ENCODE results near the gene COPS8. TPM values are rescaled to one million over a fixed set of nuclear protein-coding genes. Genes with fewer than 3 reads are reported as not detected.

COPS8 gene
- 14.3 TPM for total RNA-seq

GRCh38 chr2:237085248-237086221, at the start of gene COPS8:
TSS of gene COPS8 (plus strand) at chr2:237085889. CDS start at chr2:237085965, 76 bp downstream.
- ATAC-seq (peak; percentile 98), DNase-seq (ENCODE audit: low spot score) (peak; percentile 97)

GRCh38 chr2:237039301-237040031, 46.2 kb upstream of the COPS8 start:
- no peak for ATAC-seq
- DNase-seq (ENCODE audit: low spot score): no peak

- no peak for ATAC-seq
- DNase-seq (ENCODE audit: low spot score): no peak
Observed at GRCh38 chr2:237041231-237041630, 44.5 kb upstream of the COPS8 start.

GRCh38 chr2:237042101-237042500, 43.6 kb upstream of the COPS8 start:
- DNase-seq (ENCODE audit: low spot score) (no peak), ATAC-seq (no peak)

- ATAC-seq (no peak), DNase-seq (ENCODE audit: low spot score) (no peak)
Observed at GRCh38 chr2:237043866-237044265, 41.8 kb upstream of the COPS8 start.

GRCh38 chr2:237044281-237044680, 41.4 kb upstream of the COPS8 start:
- ATAC-seq (no peak), DNase-seq (ENCODE audit: low spot score) (no peak)

- no peak for ATAC-seq
- DNase-seq (ENCODE audit: low spot score): no peak
Observed at GRCh38 chr2:237045449-237045848, 40.2 kb upstream of the COPS8 start.

- DNase-seq (ENCODE audit: low spot score) (no peak), ATAC-seq (no peak)
Observed at GRCh38 chr2:237048595-237048994, 37.1 kb upstream of the COPS8 start.

GRCh38 chr2:237051861-237052260, 33.8 kb upstream of the COPS8 start:
- ATAC-seq (no peak), DNase-seq (ENCODE audit: low spot score) (no peak)

- ATAC-seq: no peak
- DNase-seq (ENCODE audit: low spot score): no peak
Observed at GRCh38 chr2:237053066-237053465, 32.6 kb upstream of the COPS8 start.

GRCh38 chr2:237055386-237056100, 30.1 kb upstream of the COPS8 start:
- DNase-seq (ENCODE audit: low spot score): no peak

GRCh38 chr2:237056287-237056875, 29.3 kb upstream of the COPS8 start:
- no peak for DNase-seq (ENCODE audit: low spot score)
- no peak for ATAC-seq

More at GRCh38 chr2:237055386-237056100, 30.1 kb upstream of the COPS8 start:
- ATAC-seq: no peak

GRCh38 chr2:237057107-237057506, 28.6 kb upstream of the COPS8 start:
- ATAC-seq: no peak
- no peak for DNase-seq (ENCODE audit: low spot score)

- no peak for ATAC-seq
- DNase-seq (ENCODE audit: low spot score): no peak
Observed at GRCh38 chr2:237057893-237058300, 27.8 kb upstream of the COPS8 start.

GRCh38 chr2:237058423-237058822, 27.3 kb upstream of the COPS8 start:
- ATAC-seq: no peak

GRCh38 chr2:237059155-237059875, 26.4 kb upstream of the COPS8 start:
- no peak for ATAC-seq
- DNase-seq (ENCODE audit: low spot score): no peak

More at GRCh38 chr2:237058423-237058822, 27.3 kb upstream of the COPS8 start:
- no peak for DNase-seq (ENCODE audit: low spot score)

- DNase-seq (ENCODE audit: low spot score) (no peak), ATAC-seq (peak; percentile 92)
Observed at GRCh38 chr2:237060534-237061312, 25.0 kb upstream of the COPS8 start.

GRCh38 chr2:237061356-237061755, 24.3 kb upstream of the COPS8 start:
- ATAC-seq: peak; percentile 57
- DNase-seq (ENCODE audit: low spot score): no peak

GRCh38 chr2:237062585-237062984, 23.1 kb upstream of the COPS8 start:
- DNase-seq (ENCODE audit: low spot score): no peak

More at GRCh38 chr2:237062585-237062984, 23.1 kb upstream of the COPS8 start:
- no peak for ATAC-seq
